ENCODE results near the gene LGI2. TPM values are rescaled to one million over a fixed set of nuclear protein-coding genes. Genes with fewer than 3 reads are reported as not detected.

LGI2 gene
- total and polyA plus RNA-seq, 2 of the 8 experiments (the other 6 are each of a cell fraction or from before 2014, with no cell fraction given) = 2.3 to 4.0 TPM

DNA sequence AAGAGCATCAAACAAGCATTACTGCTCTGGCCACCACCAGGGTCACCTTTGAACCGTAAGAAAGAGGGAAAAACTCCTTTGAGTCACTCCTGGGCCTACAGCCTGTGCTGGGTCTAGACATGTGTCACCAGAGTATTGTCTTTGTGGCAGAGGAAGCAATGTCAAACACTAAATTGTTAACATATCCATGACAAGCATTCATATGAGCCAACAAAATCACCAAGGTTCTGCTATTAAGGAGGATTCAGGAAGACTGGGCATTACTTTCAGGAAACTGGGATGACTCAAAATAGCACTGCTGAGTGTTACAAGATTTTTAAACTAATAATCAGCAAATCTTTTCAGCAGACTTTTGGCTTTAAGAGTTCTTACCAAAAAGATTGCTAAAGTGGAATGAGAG is 28.1 kb downstream of the LGI2 start:
- Histone ChIP-seq H3K23me2 (ENCODE audit: low read depth, low read length) (no peaks in the 10 kb centered on the region), H2BK12ac (ENCODE audit: low read depth, low read length) (no peak overlapping the region), H3K4me2 (ENCODE audit: insufficient read depth in 1 of 2, low read depth in 2 of 2, low read length in 2 of 2) (no peak overlapping the region), H3K9ac (replicated peaks in 1 of 4; ENCODE audit: extremely low read depth in 1 of 4, low read depth in 3 of 4, low read length in 3 of 4) (no peak overlapping the region), H3K27me3 (replicated peaks in 1 of 4; ENCODE audit: control insufficient read depth in 3 of 4, extremely low read depth in 1 of 4, insufficient read depth in 3 of 4, low read length in 3 of 4) (no peaks in the 10 kb centered on the region), H3K79me1 (ENCODE audit: low read depth, low read length) (no peaks in the 10 kb centered on the region), H3K27ac (ENCODE audit: low read depth, low read length) (no peak overlapping the region), H4K5ac (ENCODE audit: insufficient read length, low read depth, low read length) (no peak overlapping the region), H3K23ac (ENCODE audit: insufficient read length) (no peak overlapping the region), H3K18ac (ENCODE audit: extremely low read depth, low read length) (no peak overlapping the region), H3K14ac (ENCODE audit: insufficient read length) (no peak overlapping the region), H2AFZ (ENCODE audit: low read length) (no peak overlapping the region), H4K91ac (replicated peaks; ENCODE audit: insufficient read length, low read length) (no peak overlapping the region), H3K4ac (replicated peaks; ENCODE audit: insufficient read length, low read depth, low read length) (no peak overlapping the region), H2BK15ac (ENCODE audit: low read length) (0 out of 2 replicates have a peak overlapping the region, but pooled peaks have one; percentile 6), H2BK120ac (replicated peaks; ENCODE audit: low read depth, low read length) (no peak overlapping the region), H3K36me3 (ENCODE audit: control insufficient read depth in 2 of 4, insufficient read depth in 4 of 4, low read length in 3 of 4) (no peaks in the 10 kb centered on the region), H3K4me1 (replicated peaks in 1 of 4; ENCODE audit: control insufficient read depth in 3 of 4, insufficient read depth in 4 of 4, low read length in 3 of 4) (peaks cover 0 to 9% (median 0%) of the 10 kb centered on the region in 4 experiments; a peak in 1 of 7 replicates), H3K56ac (replicated peaks; ENCODE audit: insufficient read length, low read depth, low read length) (no peak overlapping the region), H3K79me2 (ENCODE audit: control insufficient read depth in 1 of 2, insufficient read depth in 2 of 2, low read length in 2 of 2) (no peaks in the 10 kb centered on the region), H4K20me1 (replicated peaks in 1 of 2; ENCODE audit: control insufficient read depth in 1 of 2, insufficient read depth in 2 of 2, low read length in 2 of 2) (no peaks in the 10 kb centered on the region), H2BK20ac (ENCODE audit: low read length) (no peak overlapping the region), H2BK5ac (ENCODE audit: low read depth, low read length) (no peak overlapping the region), H4K8ac (ENCODE audit: extremely low read depth, insufficient read depth, low read length) (no peak overlapping the region), H2AK5ac (ENCODE audit: low read depth, low read length) (no peak overlapping the region), H3K4me3 (ENCODE audit: extremely low read depth in 1 of 4, insufficient read depth in 2 of 4, low read depth in 3 of 4, low read length in 4 of 4) (no peak overlapping the region), H3K9me3 (ENCODE audit: insufficient read depth in 2 of 2, low read depth in 1 of 2, low read length in 1 of 2) (no peaks in the 10 kb centered on the region)
- no peak for FAIRE-seq
- ChIA-PET CTCF (ENCODE audit: partially characterized antibody) (interaction anchor here (1.2 to 2.0 kb wide), 3 partner anchors 13 to 22 kb away, joined by 3 to 9 read pairs (median 8); no protein-coding TSS in a partner anchor), POLR2A (ENCODE audit: partially characterized antibody) (no interaction called here)
- 100% methylated on average over 1 of the region's 1 CpG; no CpG with 5 or more reads in 1 of the 2 experiments for WGBS, 2 experiments (ENCODE audit: extremely low coverage in 1 of 2, insufficient coverage in 1 of 2, insufficient read length in 1 of 2, insufficient replicate concordance in 2 of 2, low coverage in 1 of 2, low lambda C conversion rate in 2 of 2, missing lambda C conversion rate in 1 of 2)
- DNase-seq (ENCODE audit: low read depth in 1 of 2, low spot score in 2 of 2) = no peak
- no peak for TF ChIP-seq SUZ12 (IDR thresholded peaks at IDR 0.05; ENCODE audit: low read length)
- no peak for TF ChIP-seq RNF2 (IDR thresholded peaks at IDR 0.05; ENCODE audit: borderline replicate concordance, low read depth, low read length, missing control alignments, poor library complexity, severe bottlenecking)
- TF ChIP-seq TCF12 (IDR thresholded peaks at IDR 0.05; ENCODE audit: low read depth, low read length) = no peak
- TF ChIP-seq, protein P1, sequence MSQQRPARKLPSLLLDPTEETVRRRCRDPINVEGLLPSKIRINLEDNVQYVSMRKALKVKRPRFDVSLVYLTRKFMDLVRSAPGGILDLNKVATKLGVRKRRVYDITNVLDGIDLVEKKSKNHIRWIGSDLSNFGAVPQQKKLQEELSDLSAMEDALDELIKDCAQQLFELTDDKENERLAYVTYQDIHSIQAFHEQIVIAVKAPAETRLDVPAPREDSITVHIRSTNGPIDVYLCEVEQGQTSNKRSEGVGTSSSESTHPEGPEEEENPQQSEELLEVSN (IDR thresholded peaks at IDR 0.05) = no peak

Measured in H1 (cell line).